HCEC 1CT (cell line): ENCODE data around the gene GPD2.

Source experiments
- DNase-seq: peaks from one replicate; pipeline ENCODE4 v3.0.0-alpha.2; 2017

The GPD2 gene

DNA sequence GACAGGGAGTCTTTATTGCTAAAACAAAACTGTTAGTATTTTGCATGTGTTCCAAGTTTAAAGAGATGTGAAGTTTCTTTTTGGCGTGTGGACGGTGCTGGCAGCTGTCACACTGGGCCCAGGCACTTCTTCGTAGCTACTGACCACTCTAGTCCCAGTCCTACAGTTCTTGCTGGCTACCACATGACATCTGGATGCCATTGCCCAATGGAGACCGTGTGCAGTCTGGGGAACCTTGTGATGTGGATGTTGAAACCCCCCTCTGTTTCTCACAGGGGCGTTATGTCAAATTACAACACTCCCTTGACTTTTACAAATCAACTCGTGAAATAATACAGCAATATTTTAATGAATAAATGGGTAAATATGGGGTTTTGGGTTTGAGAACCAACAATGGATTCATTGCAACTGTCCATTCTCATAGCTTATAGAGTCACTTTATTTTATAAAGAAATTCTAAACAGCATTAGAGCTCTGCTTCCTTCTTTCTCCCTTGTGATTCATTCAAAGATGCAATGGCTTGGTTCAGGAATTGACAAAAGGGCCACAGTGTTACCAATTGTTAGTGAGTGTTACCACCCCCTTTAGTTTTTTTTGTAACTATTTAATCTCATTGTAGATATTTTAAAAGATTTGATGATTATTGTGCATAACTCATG lies 1.2 kb downstream of the GPD2 start:
- DNase-seq, result peak; percentile 50

DNA sequence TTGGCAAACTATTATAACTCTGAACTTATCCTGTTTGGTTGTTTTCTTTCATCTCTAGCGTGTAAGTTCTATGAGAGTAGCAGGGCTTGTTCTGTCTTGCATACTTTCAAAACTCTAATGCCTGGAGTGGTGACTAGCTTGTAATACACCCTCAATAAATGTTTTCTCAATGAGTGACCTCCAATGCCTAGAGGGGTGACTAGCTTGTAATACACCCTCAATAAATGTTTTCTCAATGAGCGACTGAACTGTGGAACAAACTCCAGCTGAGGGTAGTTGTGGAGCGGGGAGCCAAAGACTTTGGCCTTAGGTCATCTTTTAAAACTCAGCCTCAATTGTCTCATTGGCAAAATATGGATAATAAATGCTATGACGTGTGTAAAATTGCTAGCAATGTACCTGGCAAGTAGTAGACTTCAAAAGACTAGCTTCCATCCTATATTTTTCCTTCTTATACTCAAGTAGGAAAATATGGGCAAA lies 1.8 kb downstream of the GPD2 start:
- DNase-seq, result peak; percentile 19

DNA sequence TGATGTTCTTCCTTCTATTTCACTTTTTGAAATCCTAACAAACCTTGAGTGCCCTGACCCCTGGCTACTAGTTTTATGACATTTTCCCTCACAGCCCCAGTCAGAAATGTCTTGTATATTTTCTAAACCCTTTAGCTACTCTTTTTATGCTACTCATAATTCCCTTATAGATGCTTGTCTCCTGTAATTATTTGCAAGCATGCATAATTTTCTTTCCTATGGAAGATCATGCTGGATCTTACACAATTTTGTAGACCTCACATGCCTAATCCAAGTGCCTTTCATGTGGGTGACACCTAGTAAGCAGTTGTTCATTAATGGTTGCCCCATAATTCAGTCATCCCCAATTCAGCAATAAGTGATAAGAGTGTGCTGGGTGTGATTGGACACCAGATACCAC lies 6.9 kb downstream of the GPD2 start:
- no peak for DNase-seq

DNA sequence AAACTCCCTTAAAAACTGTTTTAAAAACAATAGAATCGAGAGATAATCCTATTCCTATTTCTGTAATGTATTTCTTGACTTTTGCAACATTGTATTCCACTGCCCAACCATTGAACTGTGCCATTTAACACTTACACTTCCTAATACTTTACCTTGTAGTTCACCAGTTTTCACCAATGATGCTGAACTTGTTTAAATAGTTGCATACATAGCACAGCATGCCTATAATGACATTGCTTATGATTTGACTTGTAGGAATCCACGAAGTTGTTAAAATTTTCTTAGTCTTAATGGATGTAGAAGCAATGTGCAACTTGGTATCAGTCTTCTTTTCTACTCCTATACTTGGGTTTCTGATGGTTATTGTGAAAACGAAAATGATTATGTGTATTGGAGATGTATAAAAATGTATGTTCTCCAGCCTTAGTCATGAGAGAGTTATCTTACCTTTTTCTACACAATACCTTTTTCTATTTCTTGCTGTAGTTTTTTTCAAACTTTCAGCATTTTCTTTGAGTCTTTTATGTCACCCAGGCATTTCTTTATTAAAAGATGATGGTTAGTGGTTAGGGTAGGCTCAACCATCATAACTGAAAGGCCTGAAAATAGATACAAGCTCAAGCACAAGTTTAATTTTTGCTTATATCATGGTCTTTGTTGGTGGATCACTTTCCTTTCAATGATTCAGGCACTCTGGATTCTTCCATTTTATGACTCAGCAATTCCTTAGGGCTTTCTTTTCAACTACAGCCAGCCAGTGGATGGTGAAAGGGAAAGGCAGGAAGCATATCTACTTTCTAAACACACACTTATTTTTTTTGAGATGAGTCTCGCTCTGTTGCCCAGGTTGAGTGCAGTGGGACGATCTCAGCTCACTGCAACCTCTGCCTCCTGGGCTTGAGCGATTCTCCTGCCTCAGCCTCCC lies 9.4 kb downstream of the GPD2 start:
- DNase-seq, result peak; percentile 73

DNA sequence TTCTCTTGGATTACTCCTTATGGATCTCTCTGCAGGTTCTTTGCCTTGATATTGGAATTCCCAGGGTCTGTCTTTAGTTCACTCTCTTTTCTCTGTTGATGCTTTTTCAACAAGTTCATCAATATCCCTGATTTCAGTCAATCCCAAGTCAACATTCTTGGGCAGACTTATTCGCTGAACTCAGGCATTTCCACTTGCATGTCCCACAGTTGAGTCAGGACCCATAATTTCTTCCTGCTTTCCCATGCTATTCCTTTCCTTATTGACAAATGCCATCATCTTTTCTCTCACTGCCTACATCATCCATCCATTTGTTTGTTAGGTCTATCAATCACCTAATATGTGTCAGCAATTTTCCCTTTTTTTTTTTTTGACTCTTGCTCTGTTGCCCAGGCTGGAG lies 11.6 kb downstream of the GPD2 start:
- DNase-seq, result no peak

DNA sequence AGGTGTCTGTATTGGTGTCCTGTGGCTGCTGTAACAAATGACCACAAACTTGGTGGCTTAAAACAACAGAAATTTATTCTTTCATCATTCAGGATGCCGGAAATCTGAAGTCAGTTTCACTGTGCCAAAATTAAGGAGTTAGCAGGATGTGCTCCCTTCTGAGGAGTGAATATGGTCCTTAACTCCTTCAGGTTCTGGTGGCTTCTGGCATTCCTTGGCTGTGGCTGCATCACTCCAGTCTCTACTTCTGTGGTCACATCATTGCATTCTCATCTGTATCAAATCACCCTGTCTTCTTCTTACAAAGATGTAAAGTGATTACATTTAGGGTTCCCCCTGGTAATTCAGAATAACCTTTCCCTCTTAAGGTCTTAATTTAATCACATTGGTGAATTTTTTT lies 12.6 kb downstream of the GPD2 start:
- DNase-seq, result no peak

DNA sequence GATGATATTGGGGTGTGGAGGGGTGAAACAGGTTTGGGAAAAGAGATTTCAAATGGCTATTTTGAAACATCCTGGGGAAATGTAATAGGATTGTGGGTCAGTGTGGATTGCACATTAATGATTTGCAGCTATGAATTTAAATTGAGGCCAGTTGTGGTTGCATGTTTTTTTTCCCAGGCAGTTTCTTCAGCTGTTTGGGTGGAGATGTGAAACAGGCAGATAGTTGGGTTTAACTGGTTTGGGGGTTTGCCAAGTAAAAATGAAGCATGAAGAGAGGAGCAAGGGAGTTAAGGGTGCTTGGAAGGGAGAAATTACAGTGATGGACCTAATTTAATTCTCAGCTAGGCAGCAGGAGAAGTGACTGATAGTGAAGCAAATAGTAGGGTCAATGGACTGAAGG lies 16.8 kb downstream of the GPD2 start:
- no peak for DNase-seq

DNA sequence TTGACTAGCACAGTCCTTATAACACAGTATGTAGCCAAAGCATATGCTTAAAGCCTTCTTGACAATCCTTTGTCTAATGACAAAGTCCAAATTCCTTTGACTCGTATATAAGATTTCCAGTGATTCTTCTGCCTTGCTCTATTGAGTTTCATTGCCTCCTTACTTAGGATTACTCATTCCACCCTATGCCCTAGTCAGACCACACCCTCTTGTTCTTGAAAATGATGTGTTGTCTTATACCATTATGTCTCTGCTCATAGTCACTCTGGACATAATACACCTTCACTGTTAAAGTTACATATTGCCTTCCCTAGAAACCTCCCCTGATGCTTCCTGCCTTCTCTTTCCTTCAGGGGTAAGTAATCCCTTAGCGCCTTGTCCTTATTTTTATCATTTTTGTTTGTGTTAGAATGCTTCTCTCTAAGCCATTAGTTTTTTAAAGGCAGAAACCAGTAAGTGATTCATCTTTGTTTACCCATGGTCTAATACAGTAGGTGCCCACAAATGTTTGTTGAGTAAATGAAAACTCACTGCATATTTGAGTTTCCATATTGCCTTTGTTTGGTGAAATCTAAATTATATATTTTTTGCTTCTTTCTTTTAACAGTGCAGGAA lies 19.3 kb downstream of the GPD2 start:
- DNase-seq, result peak; percentile 57

DNA sequence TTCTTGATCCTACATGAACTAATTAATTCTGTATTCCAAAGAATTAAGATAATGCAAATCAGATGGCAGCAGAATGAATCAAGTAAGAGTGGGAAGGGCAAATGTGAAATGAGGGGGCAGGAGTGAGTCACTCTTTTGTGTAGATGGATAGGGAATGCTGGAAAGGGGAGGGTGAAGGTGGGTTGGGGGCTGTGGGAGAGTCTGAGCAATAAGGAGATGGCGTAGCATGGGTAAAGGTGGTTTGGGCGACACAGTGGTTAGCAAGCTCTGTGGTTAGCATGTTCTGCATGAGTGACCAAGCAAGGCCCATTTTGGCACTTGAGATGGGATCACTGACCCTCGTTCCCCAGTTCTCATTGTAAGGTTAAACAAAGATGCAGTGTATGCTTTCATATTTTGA lies 20.4 kb downstream of the GPD2 start:
- no peak for DNase-seq

DNA sequence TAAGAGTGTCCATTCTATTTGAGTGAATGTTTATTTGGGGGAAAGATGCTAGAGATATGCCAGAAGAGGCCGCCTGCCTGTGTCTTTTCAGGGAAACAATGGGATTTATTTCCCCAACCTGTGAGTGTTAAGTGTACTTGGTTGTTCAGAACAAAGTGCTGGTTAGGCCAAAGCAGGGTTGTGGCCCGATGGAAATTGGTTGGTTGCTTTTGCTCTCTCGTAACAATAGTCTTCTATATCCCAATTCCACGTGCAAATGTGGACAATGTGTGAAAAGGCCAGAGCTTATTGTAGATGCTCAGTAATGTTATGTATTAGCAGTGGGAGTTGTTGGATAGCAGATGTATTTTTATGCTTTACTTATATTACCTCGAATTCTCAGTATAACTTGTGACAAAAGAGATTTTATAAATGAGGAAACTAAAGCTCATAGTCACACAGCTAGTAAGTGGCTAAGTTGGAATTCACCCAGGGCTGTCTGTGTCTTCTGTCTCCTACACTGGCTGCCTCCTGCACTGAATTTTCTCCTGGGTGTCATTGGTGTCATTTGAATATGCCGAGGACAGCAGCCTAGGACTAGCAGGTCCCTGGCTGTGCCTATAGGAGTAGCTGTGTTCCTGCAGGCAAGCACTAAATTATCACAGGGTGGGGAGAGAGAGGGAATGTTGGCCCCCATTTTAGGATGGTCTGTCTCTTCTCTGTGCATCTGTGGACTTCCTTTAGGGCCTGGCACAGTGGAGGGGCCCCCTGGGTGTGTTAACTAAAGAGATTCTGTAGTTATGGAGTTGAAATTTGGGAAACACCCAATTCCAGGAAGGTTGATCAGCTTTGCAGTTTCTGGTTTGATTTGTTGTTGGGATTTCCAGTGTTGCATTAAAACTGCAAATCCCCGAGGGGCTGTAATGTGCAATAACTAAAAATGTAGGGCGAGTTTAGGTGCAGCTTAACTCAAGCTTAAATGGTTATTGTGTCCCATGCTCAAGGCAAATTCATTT lies 21.6 kb downstream of the GPD2 start:
- DNase-seq, result no peak

DNA sequence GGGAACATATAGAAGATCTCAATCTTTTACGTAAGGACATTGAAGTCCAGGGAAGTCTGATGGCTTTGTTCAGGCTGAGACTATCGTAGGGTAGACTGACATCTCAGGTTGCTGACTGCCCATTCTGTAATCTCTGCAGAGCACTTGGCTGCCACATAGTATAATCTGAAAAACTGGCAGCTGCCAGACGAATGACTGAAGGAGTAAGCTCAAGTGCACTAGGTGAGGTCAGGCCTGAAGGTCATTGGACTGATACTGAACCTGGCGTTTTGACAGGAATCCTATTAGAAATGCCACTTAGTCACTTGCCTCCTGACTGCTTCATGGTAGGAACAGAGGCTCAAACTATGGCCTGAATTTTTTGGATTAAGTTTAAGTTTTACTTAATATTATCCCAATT lies 23.5 kb downstream of the GPD2 start:
- no peak for DNase-seq

DNA sequence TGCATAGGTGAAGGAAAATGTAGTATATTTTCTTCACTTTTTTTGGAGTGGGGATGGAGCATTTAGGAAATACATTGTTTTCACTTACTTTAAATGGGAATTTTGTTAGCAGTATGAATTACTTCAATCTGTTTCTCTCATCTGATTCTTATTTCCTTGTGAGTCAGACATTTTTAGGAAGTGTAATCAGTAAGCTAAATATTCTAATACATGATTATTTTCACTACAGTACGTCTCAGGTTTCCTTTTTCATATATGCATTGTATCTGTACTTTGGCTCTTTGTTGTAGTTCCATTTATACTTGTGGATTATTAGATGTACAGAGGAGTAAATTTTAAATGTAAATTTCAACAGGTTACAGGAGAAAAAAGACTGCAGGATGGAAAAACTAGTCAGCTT lies 27.9 kb downstream of the GPD2 start:
- DNase-seq, result peak; percentile 45

DNA sequence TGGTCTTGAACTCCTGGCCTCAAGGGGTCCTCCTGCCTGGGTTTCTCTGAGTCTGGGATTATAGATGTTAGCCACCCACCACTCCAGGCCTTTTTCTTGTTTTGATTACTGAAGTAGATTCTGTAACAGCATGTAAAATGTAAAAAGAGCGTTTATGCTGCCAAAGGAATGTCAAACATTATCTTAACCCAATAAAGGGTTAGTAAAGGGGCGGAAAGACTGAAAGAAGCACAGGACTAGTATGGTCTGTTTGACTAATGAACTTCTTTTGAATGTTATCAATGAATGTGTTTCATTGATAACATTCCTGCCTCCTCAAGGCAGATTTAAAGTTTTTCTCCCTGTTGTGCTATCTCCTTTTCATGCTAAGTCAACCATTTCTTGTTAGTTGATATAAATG lies 29.4 kb downstream of the GPD2 start:
- no peak for DNase-seq

DNA sequence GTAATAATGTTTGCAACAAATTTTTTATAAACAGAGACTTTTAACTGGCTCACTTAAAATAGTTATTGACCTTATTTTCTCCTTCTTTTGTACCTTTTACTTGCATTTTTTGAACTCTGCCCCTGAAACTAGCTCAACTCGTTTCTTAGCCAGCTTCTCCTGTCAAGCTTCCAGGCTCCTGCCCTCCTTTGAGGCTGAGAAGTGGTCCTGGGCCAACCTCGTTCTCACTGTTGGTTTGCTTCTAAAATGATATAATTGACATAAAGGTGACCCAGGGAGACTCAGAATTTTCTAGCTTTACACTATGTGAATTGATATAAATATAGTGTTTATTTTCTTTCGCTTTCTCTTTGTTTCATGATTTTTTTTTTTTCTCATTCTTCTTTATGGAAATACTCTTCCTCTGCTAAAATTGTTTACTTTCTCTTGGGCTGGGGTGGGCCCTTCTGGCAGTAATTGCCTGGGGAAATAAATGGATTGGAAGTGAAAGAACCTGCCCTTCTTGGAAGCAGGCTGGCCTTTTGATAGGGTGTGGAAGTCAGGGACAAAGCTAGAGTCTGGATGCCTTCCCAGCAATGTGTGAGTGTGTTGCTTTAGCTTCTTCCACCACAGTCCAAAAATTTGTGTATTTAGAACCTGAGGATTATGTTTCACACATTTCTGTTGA lies 30.7 kb downstream of the GPD2 start:
- peak; percentile 39 for DNase-seq

DNA sequence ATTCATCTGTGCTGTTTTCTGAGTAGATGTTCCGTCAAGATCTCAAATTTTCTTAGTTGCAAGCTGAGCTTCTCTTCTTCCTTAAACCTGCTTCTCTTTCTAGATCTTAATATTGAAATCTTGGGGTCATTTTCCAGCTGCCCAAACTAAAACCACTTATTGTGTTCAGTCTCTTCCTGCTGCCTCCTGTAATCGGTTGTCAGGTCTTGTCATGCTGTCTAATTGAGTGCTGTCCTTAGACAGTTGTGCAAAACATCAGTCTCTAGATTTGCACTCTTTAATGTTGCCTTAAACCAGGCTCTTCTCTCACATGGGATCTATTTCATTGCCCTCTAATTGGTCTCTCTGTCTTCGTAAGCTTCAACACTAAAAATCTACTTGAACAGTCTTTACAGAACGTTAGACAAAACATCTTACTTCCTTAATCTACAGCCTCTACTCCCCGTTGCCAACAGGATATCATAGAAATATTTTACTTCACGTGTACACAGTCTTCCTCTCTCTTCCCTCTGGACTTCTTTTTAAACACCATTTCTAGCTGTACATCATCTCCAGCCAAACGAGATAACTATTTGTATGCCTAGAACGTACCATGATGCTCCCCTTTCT lies 34.9 kb downstream of the GPD2 start:
- DNase-seq, result no peak

DNA sequence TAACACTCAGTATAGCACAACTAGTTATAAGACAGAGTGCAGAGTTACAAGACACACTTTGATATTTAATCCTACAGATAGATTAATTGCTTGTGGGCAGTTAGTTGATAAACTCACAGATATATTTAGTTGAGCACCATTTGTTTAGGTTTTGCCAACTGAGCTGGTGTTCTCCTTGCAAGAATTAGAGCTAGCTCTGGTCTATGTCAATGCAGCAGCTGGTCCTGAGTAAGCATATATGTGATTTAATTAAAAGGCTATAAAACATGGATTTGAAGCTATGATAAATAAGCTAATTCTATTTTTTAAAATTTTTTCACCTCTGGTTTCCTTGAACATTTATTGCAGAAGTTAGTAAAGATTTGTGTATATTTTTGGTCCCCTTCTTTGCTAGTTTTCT lies 35.6 kb downstream of the GPD2 start:
- DNase-seq, result no peak

DNA sequence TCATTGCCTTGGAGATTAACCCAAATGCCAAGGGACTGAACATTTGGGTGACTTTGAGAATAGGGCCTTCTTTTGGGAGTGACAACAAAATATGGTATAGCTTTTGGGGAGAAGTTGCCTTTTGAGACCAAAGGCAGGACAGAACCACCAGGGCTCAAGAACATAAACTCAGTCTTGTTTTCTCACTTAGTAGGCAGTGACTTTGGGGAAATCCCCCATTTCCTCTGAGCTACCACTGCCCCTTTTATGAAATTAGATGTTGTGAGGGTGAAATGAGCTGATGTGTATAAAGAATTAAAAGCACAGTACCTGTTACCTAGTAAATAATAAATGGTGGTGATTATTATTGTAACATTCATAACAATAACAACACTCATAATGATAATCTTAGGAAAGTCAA lies 36.5 kb downstream of the GPD2 start:
- DNase-seq, result no peak

DNA sequence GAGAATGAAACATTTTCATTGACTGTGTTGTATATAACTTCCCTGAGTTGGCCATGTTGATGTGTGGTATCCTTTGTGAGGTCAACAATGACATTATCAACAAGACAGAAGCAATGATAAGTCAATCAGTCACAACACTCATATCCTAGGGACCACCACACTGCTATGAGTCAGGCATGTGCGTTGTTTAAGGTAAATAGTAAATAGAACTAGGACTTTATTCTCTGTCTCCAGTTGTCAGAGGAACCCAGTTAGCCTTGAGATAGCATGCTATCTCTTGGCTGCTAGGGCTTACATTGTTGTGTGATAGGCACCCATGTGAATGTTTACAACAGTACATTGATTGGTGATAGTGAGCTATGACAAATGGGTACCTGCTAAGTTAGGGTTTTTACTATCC lies 37.3 kb downstream of the GPD2 start:
- DNase-seq, result no peak

DNA sequence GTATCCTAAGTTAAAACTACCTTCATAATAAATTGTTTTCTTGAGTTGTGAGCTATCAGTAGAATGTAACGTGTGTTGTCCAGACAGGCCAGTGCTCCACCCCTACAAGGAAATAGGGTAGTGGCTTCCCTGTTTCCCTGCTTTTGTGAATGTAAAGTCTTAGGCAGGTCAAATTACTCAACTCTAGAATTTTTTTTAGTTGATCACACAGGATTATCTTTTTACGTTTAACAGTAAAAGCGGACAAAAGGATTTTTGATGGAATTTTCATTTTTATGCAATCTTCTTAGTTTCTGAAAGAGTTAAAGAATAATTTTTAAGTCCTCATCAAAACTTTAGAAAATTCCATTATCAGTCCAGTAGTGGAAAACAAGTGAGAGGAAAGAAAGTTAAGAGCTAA lies 38.2 kb downstream of the GPD2 start:
- DNase-seq, result no peak

DNA sequence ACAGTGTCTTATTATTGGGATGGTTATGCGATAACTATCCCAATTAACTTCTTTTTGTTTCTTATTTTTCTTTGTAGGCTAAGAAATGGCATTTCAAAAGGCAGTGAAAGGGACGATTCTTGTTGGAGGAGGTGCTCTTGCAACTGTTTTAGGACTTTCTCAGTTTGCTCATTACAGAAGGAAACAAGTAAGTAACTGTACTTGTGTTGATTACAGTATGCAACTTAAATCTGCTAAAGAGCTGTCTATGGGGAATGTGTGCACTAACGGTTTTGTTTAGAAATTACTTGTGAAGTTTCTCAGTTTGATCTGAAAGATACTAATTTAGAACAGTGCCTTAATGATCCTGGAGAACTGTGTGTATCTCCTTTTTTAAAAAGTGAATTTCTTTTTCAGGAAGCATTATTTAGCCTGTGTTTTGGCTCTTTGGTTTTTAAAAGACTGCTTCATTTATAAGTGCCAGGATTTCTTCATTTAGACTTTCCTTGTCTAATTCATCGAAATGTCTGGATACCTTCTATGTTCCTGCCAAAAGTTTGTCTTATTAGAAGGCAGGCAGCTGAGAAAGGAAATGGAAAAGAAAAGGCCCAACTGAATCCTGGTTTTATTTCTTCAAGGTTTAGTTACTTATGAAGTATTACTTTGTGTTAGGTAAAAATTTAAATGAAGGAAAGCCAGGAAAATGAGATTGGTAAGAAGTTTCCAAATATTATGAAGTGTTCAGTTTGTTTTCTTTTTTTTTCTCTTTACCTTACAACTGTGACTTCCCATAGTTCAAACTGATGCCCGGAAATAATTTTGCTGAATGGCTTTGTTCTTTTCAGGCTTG lies 40.1 kb downstream of the GPD2 start:
- no peak for DNase-seq

DNA sequence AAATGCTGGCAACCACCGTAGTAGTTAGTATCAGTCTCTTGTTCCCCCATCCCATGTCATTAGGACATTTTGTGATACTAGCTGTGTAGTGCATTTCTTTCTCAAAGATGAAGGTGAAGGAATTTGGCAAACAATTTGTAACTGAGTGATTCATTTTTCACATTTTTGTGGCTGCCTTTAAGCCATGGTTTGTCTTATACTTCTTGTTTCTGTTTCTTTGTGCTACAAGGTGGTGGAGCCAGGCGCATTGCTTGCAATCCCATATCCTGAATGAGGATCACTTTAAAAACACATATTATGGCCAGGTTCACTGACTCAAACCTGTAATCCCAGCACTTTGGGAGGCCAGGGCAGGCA lies 40.6 kb downstream of the GPD2 start:
- DNase-seq, result peak; percentile 75
